HUES48 (cell line): Measurements from ENCODE around the gene GABRR2.

Experiments
- H3K27ac ChIP-seq: one replicate; pipeline ENCODE4 v1.7.0; 2013; ENCODE audit warnings: low read depth, low read length, inconsistent platforms
- H3K27me3 ChIP-seq: 2 replicates; pipeline ENCODE4 v1.6.1; 2013; ENCODE audit warnings: mild to moderate bottlenecking, low read length; ENCODE audit not compliant: control insufficient read depth, insufficient read depth
- H3K36me3 ChIP-seq: 2 replicates; pipeline ENCODE4 v1.6.1; 2013; ENCODE audit warnings: low read length; ENCODE audit not compliant: control insufficient read depth, insufficient read depth
- H3K4me1 ChIP-seq: 2 replicates; pipeline ENCODE4 v1.6.1; 2013; ENCODE audit warnings: mild to moderate bottlenecking, low read length; ENCODE audit not compliant: control insufficient read depth, insufficient read depth
- H3K4me3 ChIP-seq: 2 replicates; pipeline ENCODE4 v1.5.1; 2013; ENCODE audit warnings: mild to moderate bottlenecking, low read depth, low read length
- H3K9ac ChIP-seq: 2 replicates; pipeline ENCODE4 v1.6.1; 2013; ENCODE audit warnings: mild to moderate bottlenecking, low read depth, low read length, moderate library complexity
- H3K9me3 ChIP-seq: 2 replicates; pipeline ENCODE4 v1.6.1; 2013; ENCODE audit warnings: low read length; ENCODE audit not compliant: control insufficient read depth, insufficient read depth

The GABRR2 gene

GRCh38 chr6:89352278-89353117, 37.4 kb upstream of the GABRR2 start, which contains the start of gene UBE2J1:
Gene UBE2J1, minus strand, starts transcription at chr6:89352722. Its CDS starts 153 bp downstream, at chr6:89352569.
- Histone ChIP-seq H3K27ac (peak within 1 kb of the TSS; percentile 78), H3K9ac (peak within 1 kb of the TSS; percentile 82), H3K36me3 (no peaks in the 10 kb centered on the region), H3K4me1 (peaks cover 3% of the 10 kb centered on the region; the same call in 1 of the 2 replicates), H3K27me3 (peaks cover 24% of the 10 kb centered on the region), H3K9me3 (no peaks in the 10 kb centered on the region), H3K4me3 (peak within 1 kb of the TSS; percentile 82)

- Histone ChIP-seq H3K27ac (peak overlapping the region; percentile 78), H3K27me3 (peaks cover 24% of the 10 kb centered on the region), H3K4me1 (peaks cover 3% of the 10 kb centered on the region; the same call in 1 of the 2 replicates), H3K36me3 (no peaks in the 10 kb centered on the region), H3K9ac (peak overlapping the region; percentile 82), H3K4me3 (peak overlapping the region; percentile 82), H3K9me3 (no peaks in the 10 kb centered on the region)
These were observed 36.7 kb upstream of the GABRR2 start for GRCh38 chr6:89351671-89352277.

- Histone ChIP-seq H3K9me3 (no peaks in the 10 kb centered on the region), H3K4me3 (no peak overlapping the region), H3K36me3 (no peaks in the 10 kb centered on the region), H3K27me3 (peaks cover 24% of the 10 kb centered on the region), H3K27ac (no peak overlapping the region), H3K4me1 (peaks cover 3% of the 10 kb centered on the region; the same call in 1 of the 2 replicates), H3K9ac (no peak overlapping the region)
These were observed 35.3 kb upstream of the GABRR2 start for GRCh38 chr6:89350281-89350966.

- no peak overlapping the region for H3K4me3 ChIP-seq
- H3K27ac ChIP-seq, result no peak overlapping the region
- H3K27me3 ChIP-seq, result peaks cover 16% of the 10 kb centered on the region
- no peaks in the 10 kb centered on the region for H3K9me3 ChIP-seq
- peaks cover 3% of the 10 kb centered on the region; the same call in 1 of the 2 replicates for H3K4me1 ChIP-seq
- H3K36me3 ChIP-seq, result no peaks in the 10 kb centered on the region
- H3K9ac ChIP-seq, result no peak overlapping the region
These were observed 33.3 kb upstream of the GABRR2 start for GRCh38 chr6:89348372-89348771.

GRCh38 chr6:89347825-89348224, 32.7 kb upstream of the GABRR2 start:
- no peak overlapping the region for H3K4me3 ChIP-seq
- H3K27me3 ChIP-seq, result peaks cover 13% of the 10 kb centered on the region
- H3K36me3 ChIP-seq, result no peaks in the 10 kb centered on the region
- H3K9ac ChIP-seq, result no peak overlapping the region
- H3K4me1 ChIP-seq, result peaks cover 3% of the 10 kb centered on the region; the same call in 1 of the 2 replicates
- H3K27ac ChIP-seq, result no peak overlapping the region
- H3K9me3 ChIP-seq, result no peaks in the 10 kb centered on the region

- no peaks in the 10 kb centered on the region for H3K36me3 ChIP-seq
- no peaks in the 10 kb centered on the region for H3K9me3 ChIP-seq
- peaks cover 2% of the 10 kb centered on the region; the same call in 1 of the 2 replicates for H3K4me1 ChIP-seq
- peaks cover 3% of the 10 kb centered on the region for H3K27me3 ChIP-seq
- H3K4me3 ChIP-seq, result no peak overlapping the region
- no peak overlapping the region for H3K27ac ChIP-seq
- H3K9ac ChIP-seq, result no peak overlapping the region
These were observed 31.3 kb upstream of the GABRR2 start for GRCh38 chr6:89346433-89346832.

GRCh38 chr6:89339565-89339964, 24.5 kb upstream of the GABRR2 start:
- Histone ChIP-seq H3K9ac (no peak overlapping the region), H3K27me3 (no peaks in the 10 kb centered on the region), H3K4me3 (no peak overlapping the region), H3K4me1 (no peaks in the 10 kb centered on the region), H3K27ac (no peak overlapping the region), H3K9me3 (no peaks in the 10 kb centered on the region), H3K36me3 (peaks cover 15% of the 10 kb centered on the region; the same call in 1 of the 2 replicates)

- H3K4me3 ChIP-seq, result no peak overlapping the region
- H3K27ac ChIP-seq, result no peak overlapping the region
- H3K9me3 ChIP-seq, result no peaks in the 10 kb centered on the region
- H3K4me1 ChIP-seq, result 0 out of 2 replicates have a peak, but pooled peaks cover 5% of the 10 kb centered on the region
- H3K27me3 ChIP-seq, result no peaks in the 10 kb centered on the region
- H3K36me3 ChIP-seq, result peaks cover 15% of the 10 kb centered on the region; the same call in 1 of the 2 replicates
- no peak overlapping the region for H3K9ac ChIP-seq
These were observed 20.1 kb upstream of the GABRR2 start for GRCh38 chr6:89335164-89335563.

DNA sequence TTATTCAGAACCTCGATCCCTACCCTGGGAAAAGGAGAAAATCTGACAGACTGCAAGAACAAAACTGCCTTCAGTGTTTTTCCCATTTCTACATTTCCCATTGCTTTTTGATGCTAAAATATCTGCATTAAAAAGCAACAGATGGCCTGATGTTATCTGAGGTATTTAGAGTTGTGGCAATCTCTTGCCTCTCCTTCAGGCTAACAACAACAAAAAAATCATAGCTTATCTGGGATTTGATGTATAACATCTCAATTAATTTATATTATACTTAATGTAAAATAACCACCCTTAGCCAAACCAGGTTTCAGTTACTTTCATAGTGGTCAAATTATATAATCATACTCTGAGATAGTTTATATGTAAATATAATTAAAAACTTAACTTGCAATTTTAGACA, 15.8 kb upstream of the GABRR2 start:
- Histone ChIP-seq H3K36me3 (0 out of 2 replicates have a peak, but pooled peaks cover 5% of the 10 kb centered on the region), H3K9ac (no peak overlapping the region), H3K4me3 (no peak overlapping the region), H3K9me3 (no peaks in the 10 kb centered on the region), H3K4me1 (0 out of 2 replicates have a peak, but pooled peaks cover 5% of the 10 kb centered on the region), H3K27ac (no peak overlapping the region), H3K27me3 (no peaks in the 10 kb centered on the region)

- Histone ChIP-seq H3K4me3 (no peak overlapping the region), H3K4me1 (0 out of 2 replicates have a peak, but pooled peaks cover 5% of the 10 kb centered on the region), H3K27me3 (no peaks in the 10 kb centered on the region), H3K36me3 (no peaks in the 10 kb centered on the region), H3K9ac (no peak overlapping the region), H3K27ac (no peak overlapping the region), H3K9me3 (no peaks in the 10 kb centered on the region)
These were observed 13.9 kb upstream of the GABRR2 start for GRCh38 chr6:89328976-89329375.
